Activated gamma-delta T cell (primary cell): Measurements from ENCODE around the gene ZBTB39.
"Not testable (repeated sequence)": the region's sequence is repeated elsewhere in the genome, so short reads cannot be mapped to it uniquely, and the experiment has no call there.

ENCODE experiments used
- DNase-seq: peaks from one replicate; lab custom pipeline; 2025; lab: John Stamatoyannopoulos, UW

Gene ZBTB39

GRCh38 chr12:56980941-56981530 is 25.3 kb downstream of the ZBTB39 start:
- DNase-seq = no peak

GRCh38 chr12:56980268-56980667 is 26.1 kb downstream of the ZBTB39 start:
- no peak for DNase-seq

- no peak for DNase-seq
Observed at GRCh38 chr12:56979628-56980027, 26.7 kb downstream of the ZBTB39 start.

- DNase-seq = no peak
Observed at GRCh38 chr12:56978397-56979138, 27.8 kb downstream of the ZBTB39 start.

GRCh38 chr12:56977361-56977760 is 29.0 kb downstream of the ZBTB39 start:
- not testable (repeated sequence) for DNase-seq

GRCh38 chr12:56974224-56974623 is 32.1 kb downstream of the ZBTB39 start:
- DNase-seq = not testable (repeated sequence)

GRCh38 chr12:56968910-56969309 is 37.4 kb downstream of the ZBTB39 start:
- not testable (repeated sequence) for DNase-seq

- DNase-seq = not testable (repeated sequence)
Observed at GRCh38 chr12:56965997-56966642, 40.2 kb downstream of the ZBTB39 start.

GRCh38 chr12:56965124-56965523 is 41.2 kb downstream of the ZBTB39 start:
- DNase-seq = not testable (repeated sequence)

- DNase-seq = not testable (repeated sequence)
Observed at GRCh38 chr12:56963557-56963956, 42.8 kb downstream of the ZBTB39 start.

GRCh38 chr12:56962247-56962646 is 44.1 kb downstream of the ZBTB39 start:
- not testable (repeated sequence) for DNase-seq

GRCh38 chr12:56958422-56958821 is 47.9 kb downstream of the ZBTB39 start:
- no peak for DNase-seq

GRCh38 chr12:56957229-56958052 is 48.9 kb downstream of the ZBTB39 start, which contains the start of gene RDH16:
Gene RDH16 (minus strand): TSS chr12:56957608. CDS start chr12:56957462, 146 bp downstream.
- no peak for DNase-seq

- DNase-seq = no peak
Observed at GRCh38 chr12:56955631-56956256, 50.6 kb downstream of the ZBTB39 start.

- no peak for DNase-seq
Observed at GRCh38 chr12:56954958-56955355, 51.4 kb downstream of the ZBTB39 start.

- no peak for DNase-seq
Observed at GRCh38 chr12:56954057-56954957, 52.0 kb downstream of the ZBTB39 start.

- DNase-seq = no peak
Observed at GRCh38 chr12:56953314-56953713, 53.0 kb downstream of the ZBTB39 start.

- no peak for DNase-seq
Observed at GRCh38 chr12:56951582-56952339, 54.6 kb downstream of the ZBTB39 start.

GRCh38 chr12:56948881-56949280 is 57.5 kb downstream of the ZBTB39 start:
- DNase-seq = no peak
